ENCODE data around the gene ERCC2.

DNA sequence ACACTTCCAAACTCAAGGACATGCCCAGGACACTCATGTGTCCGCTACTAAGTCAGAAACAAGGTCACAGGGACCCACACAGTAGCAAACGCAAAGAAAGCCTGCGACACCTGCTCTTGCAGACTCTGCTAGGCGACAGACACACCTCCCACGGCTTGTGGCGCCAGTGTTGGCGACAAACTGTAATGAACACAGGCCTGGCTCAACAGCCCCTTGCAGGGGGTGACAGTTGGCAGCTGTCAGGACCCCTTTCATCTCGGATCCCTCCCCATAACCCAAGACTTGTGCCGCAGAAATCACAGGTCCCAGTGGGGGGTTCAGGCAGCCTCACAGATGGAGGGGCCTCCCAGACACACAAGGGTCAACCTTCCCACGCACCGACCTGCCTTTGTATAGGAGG lies 48.1 kb downstream of the ERCC2 start:
- TF ChIP-seq, protein P1, sequence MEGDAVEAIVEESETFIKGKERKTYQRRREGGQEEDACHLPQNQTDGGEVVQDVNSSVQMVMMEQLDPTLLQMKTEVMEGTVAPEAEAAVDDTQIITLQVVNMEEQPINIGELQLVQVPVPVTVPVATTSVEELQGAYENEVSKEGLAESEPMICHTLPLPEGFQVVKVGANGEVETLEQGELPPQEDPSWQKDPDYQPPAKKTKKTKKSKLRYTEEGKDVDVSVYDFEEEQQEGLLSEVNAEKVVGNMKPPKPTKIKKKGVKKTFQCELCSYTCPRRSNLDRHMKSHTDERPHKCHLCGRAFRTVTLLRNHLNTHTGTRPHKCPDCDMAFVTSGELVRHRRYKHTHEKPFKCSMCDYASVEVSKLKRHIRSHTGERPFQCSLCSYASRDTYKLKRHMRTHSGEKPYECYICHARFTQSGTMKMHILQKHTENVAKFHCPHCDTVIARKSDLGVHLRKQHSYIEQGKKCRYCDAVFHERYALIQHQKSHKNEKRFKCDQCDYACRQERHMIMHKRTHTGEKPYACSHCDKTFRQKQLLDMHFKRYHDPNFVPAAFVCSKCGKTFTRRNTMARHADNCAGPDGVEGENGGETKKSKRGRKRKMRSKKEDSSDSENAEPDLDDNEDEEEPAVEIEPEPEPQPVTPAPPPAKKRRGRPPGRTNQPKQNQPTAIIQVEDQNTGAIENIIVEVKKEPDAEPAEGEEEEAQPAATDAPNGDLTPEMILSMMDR (conservative IDR thresholded peaks at IDR 0.05; ENCODE audit: low read depth, low read length), result no peak
- TF ChIP-seq SMC3 (IDR thresholded peaks at IDR 0.05; ENCODE audit: low read depth, low read length) (no peak), RCOR1 (IDR thresholded peaks at IDR 0.05; ENCODE audit: insufficient replicate concordance, low read length) (no peak), RAD21 (IDR thresholded peaks at IDR 0.05; ENCODE audit: low read length) (no peak)

Measured in IMR-90 (cell line).